SK-N-SH (cell line): Measurements from ENCODE around the gene CES3. TPM values are rescaled to one million over a fixed set of nuclear protein-coding genes. Genes with fewer than 3 reads are reported as not detected.

Experiments
- CTCF ChIA-PET: fragments of 300-600, 350-600 bp; formaldehyde crosslinking; extraction: SDS; loops from one replicate; lab custom pipeline; 2021; lab: Yijun Ruan, JAX
- POLR2A ChIA-PET: fragments of 350-600 bp; sonication (Branson Sonifier 250); formaldehyde crosslinking; extraction: SDS; loops from one replicate; lab custom pipeline; 2020; ENCODE audit warnings: antibody characterized with exemption, inconsistent platforms; lab: Yijun Ruan, JAX
- DNase-seq: peaks from one replicate; pipeline ENCODE4 v3.0.0; 2012
- H2AFZ ChIP-seq: fragments of 200-600 bp; sonication (generic); 2 replicates; pipeline ENCODE4 v1.8.1; 2016; ENCODE audit warnings: antibody characterized with exemption, mild to moderate bottlenecking, low read depth
- H3F3A ChIP-seq: fragments of 200-600 bp; sonication (generic); replicated peaks from 2 replicates; pipeline ENCODE3; 2016; ENCODE audit warnings: antibody characterized with exemption, mild to moderate bottlenecking; ENCODE audit not compliant: insufficient read depth
- H3K27ac ChIP-seq, 2 experiments: fragments of 200-500 bp in 1 of 2; fragments of 200-600 bp in 1 of 2; sonication (Bioruptor generic) in 1 of 2; sonication (generic), shearing (Covaris generic) in 1 of 2; 2 replicates each; pipeline versions ENCODE4 v1.5.1 to v1.6.1; 2014 to 2016; ENCODE audit warnings: low read depth in 2 of 2, inconsistent platforms in 1 of 2, low read length in 1 of 2, mild to moderate bottlenecking in 1 of 2, mixed read lengths in 1 of 2
- H3K27me3 ChIP-seq: fragments of 200-600 bp; sonication (generic), shearing (Covaris generic); 2 replicates; pipeline ENCODE4 v1.6.1; 2016; ENCODE audit warnings: mixed run types; ENCODE audit not compliant: insufficient read depth
- H3K36me3 ChIP-seq, 2 experiments: fragments of 200-500 bp in 1 of 2; fragments of 200-600 bp in 1 of 2; sonication (Bioruptor generic) in 1 of 2; sonication (generic) in 1 of 2; replicated peaks in 1 of 2; 2 replicates each; pipeline versions ENCODE3 to v1.5.1; 2014 to 2016; ENCODE audit warnings: low read length in 1 of 2, mild to moderate bottlenecking in 1 of 2; ENCODE audit not compliant: insufficient read depth in 2 of 2, control insufficient read depth in 1 of 2
- H3K4me1 ChIP-seq, 2 experiments: fragments of 200-500 bp in 1 of 2; fragments of 200-600 bp in 1 of 2; sonication (Bioruptor generic) in 1 of 2; sonication (generic), shearing (Covaris generic) in 1 of 2; 2 replicates each; pipeline versions ENCODE4 v1.5.1 to v1.6.1; 2014 to 2016; ENCODE audit warnings: low read depth in 1 of 2, low read length in 1 of 2, mixed run types in 1 of 2; ENCODE audit not compliant: insufficient read depth in 2 of 2, control insufficient read depth in 1 of 2
- H3K4me2 ChIP-seq: fragments of 200-600 bp; sonication (generic), shearing (Covaris generic); 2 replicates; pipeline ENCODE4 v1.6.1; 2017; ENCODE audit warnings: mixed run types
- H3K4me3 ChIP-seq, 2 experiments: fragments of 200-500 bp in 1 of 2; fragments of 200-600 bp in 1 of 2; sonication (Bioruptor generic) in 1 of 2; sonication (generic), shearing (Covaris generic) in 1 of 2; 2 replicates each; pipeline versions ENCODE4 v1.5.1 to v1.8.1; 2014 to 2016; ENCODE audit warnings: low read depth in 2 of 2, inconsistent platforms in 1 of 2, low read length in 1 of 2, mild to moderate bottlenecking in 1 of 2, mixed read lengths in 1 of 2, moderate library complexity in 1 of 2
- H3K79me2 ChIP-seq: fragments of 200-600 bp; sonication (generic); 2 replicates; pipeline ENCODE4 v1.8.1; 2017; ENCODE audit warnings: mild to moderate bottlenecking; ENCODE audit not compliant: insufficient read depth
- H3K9ac ChIP-seq: fragments of 200-600 bp; sonication (generic); 2 replicates; pipeline ENCODE4 v1.6.1; 2017; ENCODE audit warnings: mixed run types
- H3K9me2 ChIP-seq: fragments of 200-600 bp; sonication (generic); 2 replicates; pipeline ENCODE4 v1.6.1; 2017; ENCODE audit warnings: mixed run types
- H3K9me3 ChIP-seq: fragments of 200-600 bp; sonication (generic); 2 replicates; pipeline ENCODE4 v1.6.1; 2017; ENCODE audit warnings: mixed run types, mild to moderate bottlenecking, moderate library complexity
- H4K20me1 ChIP-seq: fragments of 200-600 bp; sonication (generic); 2 replicates; pipeline ENCODE4 v1.6.1; 2017; ENCODE audit warnings: mild to moderate bottlenecking, mixed run types; ENCODE audit not compliant: insufficient read depth
- EZH2phosphoT487 ChIP-seq: fragments of 200-600 bp; sonication (generic); IDR thresholded peaks from 2 replicates; pipeline ENCODE4 v1.6.1; 2017; ENCODE audit warnings: low read depth, mixed run types, mild to moderate bottlenecking, antibody characterized with exemption, moderate library complexity, borderline replicate concordance
- FOSL2 ChIP-seq: IDR thresholded peaks from 2 replicates; pipeline ENCODE4 v1.4.0; 2012; ENCODE audit warnings: low read depth, mild to moderate bottlenecking, moderate library complexity, borderline replicate concordance
- FOXJ3 ChIP-seq: sonication (generic); formaldehyde crosslinking; IDR thresholded peaks from 2 replicates; pipeline ENCODE4 v1.5.1; 2020; ENCODE audit warnings: mild to moderate bottlenecking, missing genetic modification reagents
- IRF3 ChIP-seq: fragments of 150-350 bp; IDR thresholded peaks from 2 replicates; pipeline ENCODE4 v1.6.1; 2016; ENCODE audit warnings: mild to moderate bottlenecking, low read depth, low read length
- JUND ChIP-seq: IDR thresholded peaks from 2 replicates; pipeline ENCODE4 v1.4.0; 2012
- NFIC ChIP-seq: IDR thresholded peaks from 2 replicates; pipeline ENCODE4 v1.4.0; 2012; ENCODE audit warnings: borderline replicate concordance
- NRF1 ChIP-seq: IDR thresholded peaks from 2 replicates; pipeline ENCODE4 v1.6.1; 2012; ENCODE audit warnings: low read depth, mild to moderate bottlenecking, low read length
- PBX3 ChIP-seq: IDR thresholded peaks from 2 replicates; pipeline ENCODE4; 2012
- REST ChIP-seq: IDR thresholded peaks from 2 replicates; pipeline ENCODE4 v1.6.1; 2012; ENCODE audit warnings: mild to moderate bottlenecking, low read depth, low read length, moderate library complexity
- RFX5 ChIP-seq: IDR thresholded peaks from 2 replicates; pipeline ENCODE4 v1.6.1; 2012; ENCODE audit warnings: mild to moderate bottlenecking, improper control_type of control experiment, low read length
- SIN3A ChIP-seq: IDR thresholded peaks from 2 replicates; pipeline ENCODE4 v1.6.1; 2012; ENCODE audit warnings: low read depth, mild to moderate bottlenecking, low read length, moderate library complexity, borderline replicate concordance
- TAF1 ChIP-seq: IDR thresholded peaks from 2 replicates; pipeline ENCODE4 v1.6.1; 2012; ENCODE audit warnings: low read depth, mild to moderate bottlenecking, low read length, moderate library complexity, borderline replicate concordance
- TCF12 ChIP-seq: IDR thresholded peaks from 2 replicates; pipeline ENCODE4 v1.4.0; 2012
- USF1 ChIP-seq: IDR thresholded peaks from 2 replicates; pipeline ENCODE4 v1.4.0; 2012; ENCODE audit warnings: low read depth, borderline replicate concordance
- YY1 ChIP-seq: IDR thresholded peaks from 2 replicates; pipeline ENCODE4 v1.4.0; 2012; ENCODE audit warnings: low read depth, mild to moderate bottlenecking
- polyA plus RNA-seq, 3 experiments: library from polyadenylated mRNA; depleted of rRNA; stranded (reverse); fragments of >200 nt; gene quantifications; 2 replicates each; pipeline ENCODE4 v1.2.3, GENCODE V29; 2012

The CES3 gene
- polyA plus RNA-seq, 1 of the 3 experiments (the other 2 are of a cell fraction) = 1.4 TPM

GRCh38 chr16:66939366-66939765 is 21.7 kb upstream of the CES3 start:
- TF ChIP-seq YY1 = no peak
- no peak for TF ChIP-seq SIN3A
- no peak for TF ChIP-seq JUND
- no peak for TF ChIP-seq TCF12
- TF ChIP-seq FOXJ3 (CRISPR knock-in tag) = no peak
- no peak for TF ChIP-seq RFX5
- TF ChIP-seq REST = no peak
- TF ChIP-seq NRF1 = no peak
- TF ChIP-seq IRF3 = no peak
- no peak for TF ChIP-seq PBX3
- no peak for TF ChIP-seq TAF1
- TF ChIP-seq EZH2phosphoT487 = no peak
- TF ChIP-seq NFIC = no peak
- no peak for TF ChIP-seq USF1
- TF ChIP-seq FOSL2 = no peak
- peaks cover 4% of the 10 kb centered on the region for H3F3A ChIP-seq
- H3K4me3 ChIP-seq = no peak overlapping the region
- no peak overlapping the region for H3K27ac ChIP-seq
- no peak overlapping the region for H3K4me2 ChIP-seq
- DNase-seq = no peak
- CTCF ChIA-PET = interaction anchor here (0.9 to 1.4 kb wide), 3 partner anchors 13 to 44 kb away, joined by 3 to 4 read pairs (median 3); no protein-coding TSS in a partner anchor
- H3K79me2 ChIP-seq = peaks cover 42% of the 10 kb centered on the region
- H3K4me1 ChIP-seq = peaks cover 0 to 12% of the 10 kb centered on the region in 2 experiments; a peak in 1 of 4 replicates
- peaks cover 24 to 58% of the 10 kb centered on the region in 2 experiments for H3K36me3 ChIP-seq
- no peak overlapping the region for H2AFZ ChIP-seq
- H3K27me3 ChIP-seq = no peaks in the 10 kb centered on the region
- no peaks in the 10 kb centered on the region for H3K9me3 ChIP-seq
- peaks cover 24% of the 10 kb centered on the region for H4K20me1 ChIP-seq
- H3K9ac ChIP-seq = no peak overlapping the region
- POLR2A ChIA-PET = no interaction called here
- H3K9me2 ChIP-seq = no peaks in the 10 kb centered on the region
